IPS-20b (cell line): Measurements from ENCODE around the gene DUOXA1.
"Not testable (repeated sequence)": the region's sequence is repeated elsewhere in the genome, so short reads cannot be mapped to it uniquely, and the experiment has no call there.

ENCODE experiments used
- H3K27ac ChIP-seq: one replicate; pipeline ENCODE4 v1.5.1; 2013; ENCODE audit warnings: low read length
- H3K27me3 ChIP-seq: 2 replicates; pipeline ENCODE4 v1.6.1; 2013; ENCODE audit warnings: mild to moderate bottlenecking, low read length, inconsistent platforms; ENCODE audit not compliant: insufficient read depth
- H3K36me3 ChIP-seq: 2 replicates; pipeline ENCODE4 v1.6.1; 2013; ENCODE audit warnings: low read depth, mild to moderate bottlenecking, inconsistent platforms, low read length, moderate library complexity; ENCODE audit not compliant: insufficient read depth
- H3K4me1 ChIP-seq: 2 replicates; pipeline ENCODE4 v1.6.1; 2013; ENCODE audit warnings: mild to moderate bottlenecking, control low read depth, inconsistent platforms, low read length, moderate library complexity; ENCODE audit not compliant: insufficient read depth
- H3K4me3 ChIP-seq: 2 replicates; pipeline ENCODE4 v1.5.1; 2013; ENCODE audit warnings: mild to moderate bottlenecking, low read length, inconsistent platforms
- H3K9ac ChIP-seq: 2 replicates; pipeline ENCODE4 v1.6.1; 2013; ENCODE audit warnings: low read depth, mild to moderate bottlenecking, inconsistent platforms, low read length, moderate library complexity
- H3K9me3 ChIP-seq: 2 replicates; pipeline ENCODE4 v1.6.1; 2013; ENCODE audit warnings: mild to moderate bottlenecking, low read depth, low read length, inconsistent platforms; ENCODE audit not compliant: insufficient read depth

The DUOXA1 gene

GRCh38 chr15:45093013-45093412 lies 36.7 kb downstream of the DUOXA1 start:
- Histone ChIP-seq H3K27ac (no peak overlapping the region), H3K9ac (no peak overlapping the region), H3K4me3 (no peak overlapping the region), H3K36me3 (no peaks in the 10 kb centered on the region), H3K9me3 (no peaks in the 10 kb centered on the region), H3K4me1 (no peaks in the 10 kb centered on the region), H3K27me3 (peaks cover 14% of the 10 kb centered on the region; the same call in 1 of the 2 replicates)

GRCh38 chr15:45091576-45091975 lies 38.1 kb downstream of the DUOXA1 start:
- Histone ChIP-seq H3K9ac (no peak overlapping the region), H3K4me3 (no peak overlapping the region), H3K4me1 (no peaks in the 10 kb centered on the region), H3K9me3 (no peaks in the 10 kb centered on the region), H3K27me3 (peaks cover 21% of the 10 kb centered on the region; the same call in 1 of the 2 replicates), H3K27ac (no peak overlapping the region), H3K36me3 (no peaks in the 10 kb centered on the region)

GRCh38 chr15:45091161-45091560 lies 38.5 kb downstream of the DUOXA1 start:
- H3K9me3 ChIP-seq = no peaks in the 10 kb centered on the region

GRCh38 chr15:45089712-45090373 lies 39.8 kb downstream of the DUOXA1 start:
- Histone ChIP-seq H3K9me3 (no peaks in the 10 kb centered on the region), H3K27ac (no peak overlapping the region), H3K36me3 (no peaks in the 10 kb centered on the region), H3K27me3 (peaks cover 21% of the 10 kb centered on the region; the same call in 1 of the 2 replicates), H3K4me3 (no peak overlapping the region), H3K4me1 (no peaks in the 10 kb centered on the region), H3K9ac (no peak overlapping the region)

More at GRCh38 chr15:45091161-45091560, 38.5 kb downstream of the DUOXA1 start:
- Histone ChIP-seq H3K36me3 (no peaks in the 10 kb centered on the region), H3K4me3 (no peak overlapping the region), H3K9ac (no peak overlapping the region), H3K27ac (no peak overlapping the region), H3K27me3 (peaks cover 21% of the 10 kb centered on the region; the same call in 1 of the 2 replicates), H3K4me1 (no peaks in the 10 kb centered on the region)

- Histone ChIP-seq H3K27ac (no peak overlapping the region), H3K9ac (no peak overlapping the region), H3K4me1 (no peaks in the 10 kb centered on the region), H3K4me3 (no peak overlapping the region), H3K9me3 (no peaks in the 10 kb centered on the region), H3K27me3 (peaks cover 21% of the 10 kb centered on the region; the same call in 1 of the 2 replicates), H3K36me3 (no peaks in the 10 kb centered on the region)
These were observed 40.6 kb downstream of the DUOXA1 start for GRCh38 chr15:45088801-45089711.

GRCh38 chr15:45087513-45087912 lies 42.2 kb downstream of the DUOXA1 start:
- no peaks in the 10 kb centered on the region for H3K36me3 ChIP-seq
- H3K27ac ChIP-seq = no peak overlapping the region
- no peaks in the 10 kb centered on the region for H3K9me3 ChIP-seq
- H3K9ac ChIP-seq = no peak overlapping the region
- no peaks in the 10 kb centered on the region for H3K4me1 ChIP-seq
- H3K27me3 ChIP-seq = peaks cover 16% of the 10 kb centered on the region; the same call in 1 of the 2 replicates
- no peak overlapping the region for H3K4me3 ChIP-seq

GRCh38 chr15:45084163-45084562 lies 45.5 kb downstream of the DUOXA1 start:
- Histone ChIP-seq H3K36me3 (no peaks in the 10 kb centered on the region), H3K4me1 (no peaks in the 10 kb centered on the region), H3K9ac (no peak overlapping the region), H3K4me3 (no peak overlapping the region), H3K27me3 (peaks cover 8% of the 10 kb centered on the region; the same call in 1 of the 2 replicates), H3K27ac (no peak overlapping the region), H3K9me3 (no peaks in the 10 kb centered on the region)

- H3K9ac ChIP-seq = no peak overlapping the region
- H3K27ac ChIP-seq = no peak overlapping the region
- H3K36me3 ChIP-seq = no peaks in the 10 kb centered on the region
- no peak overlapping the region for H3K4me3 ChIP-seq
- H3K27me3 ChIP-seq = peaks cover 8% of the 10 kb centered on the region; the same call in 1 of the 2 replicates
- H3K9me3 ChIP-seq = no peaks in the 10 kb centered on the region
- no peaks in the 10 kb centered on the region for H3K4me1 ChIP-seq
These were observed 46.5 kb downstream of the DUOXA1 start for GRCh38 chr15:45083223-45083622.

- H3K9ac ChIP-seq, H3K27ac ChIP-seq, H3K4me3 ChIP-seq, H3K36me3 ChIP-seq, H3K9me3 ChIP-seq, H3K4me1 ChIP-seq, H3K27me3 ChIP-seq: not testable (repeated sequence)
These were observed 47.3 kb downstream of the DUOXA1 start for GRCh38 chr15:45082412-45082811.

GRCh38 chr15:45080593-45080992 lies 49.1 kb downstream of the DUOXA1 start:
- not testable (repeated sequence) for H3K9ac ChIP-seq, H3K9me3 ChIP-seq, H3K27me3 ChIP-seq, H3K4me3 ChIP-seq, H3K27ac ChIP-seq, H3K36me3 ChIP-seq, H3K4me1 ChIP-seq

- H3K4me3 ChIP-seq, H3K4me1 ChIP-seq, H3K27ac ChIP-seq, H3K36me3 ChIP-seq, H3K9me3 ChIP-seq, H3K9ac ChIP-seq, H3K27me3 ChIP-seq: not testable (repeated sequence)
These were observed 49.9 kb downstream of the DUOXA1 start for GRCh38 chr15:45079628-45080246.
